Measurements from ENCODE around the gene GSG1L.

The GSG1L gene

GRCh38 chr16:28081391-28081968 is 18.0 kb upstream of the GSG1L start:
- H3K27me3 ChIP-seq (ENCODE audit: insufficient read depth, poor library complexity, severe bottlenecking), result no peaks in the 10 kb centered on the region
- no peak overlapping the region for H3K4me3 ChIP-seq (replicated peaks; ENCODE audit: insufficient read depth, low read length)
- TF ChIP-seq REST (IDR thresholded peaks at IDR 0.05; ENCODE audit: insufficient replicate concordance, low read depth) (no peak), CTCF (IDR thresholded peaks at IDR 0.05; ENCODE audit: insufficient read depth, low read length) (no peak), POLR2AphosphoS5 (IDR thresholded peaks at IDR 0.05; ENCODE audit: low read depth) (no peak), GABPA (IDR thresholded peaks at IDR 0.05; ENCODE audit: low read depth) (no peak), SPI1 (IDR thresholded peaks at IDR 0.05; ENCODE audit: borderline replicate concordance, low read depth) (no peak)
- H3K27ac ChIP-seq (replicated peaks), result no peak overlapping the region
- no peak for DNase-seq (ENCODE audit: low read depth in 1 of 2, low spot score in 1 of 2)

- DNase-seq (ENCODE audit: low read depth in 1 of 2, low spot score in 1 of 2), result no peak
Observed at GRCh38 chr16:28078261-28078660, 14.7 kb upstream of the GSG1L start.

More at GRCh38 chr16:28078261-28078660, 14.7 kb upstream of the GSG1L start:
- TF ChIP-seq SPI1 (IDR thresholded peaks at IDR 0.05; ENCODE audit: borderline replicate concordance, low read depth), result no peak
- no peak for TF ChIP-seq CTCF (IDR thresholded peaks at IDR 0.05; ENCODE audit: insufficient read depth, low read length)
- TF ChIP-seq REST (IDR thresholded peaks at IDR 0.05; ENCODE audit: insufficient replicate concordance, low read depth), result no peak
- no peak for TF ChIP-seq POLR2AphosphoS5 (IDR thresholded peaks at IDR 0.05; ENCODE audit: low read depth)
- TF ChIP-seq GABPA (IDR thresholded peaks at IDR 0.05; ENCODE audit: low read depth), result no peak
- Histone ChIP-seq H3K4me3 (replicated peaks; ENCODE audit: insufficient read depth, low read length) (no peak overlapping the region), H3K27me3 (ENCODE audit: insufficient read depth, poor library complexity, severe bottlenecking) (no peaks in the 10 kb centered on the region), H3K27ac (replicated peaks) (no peak overlapping the region)

All from HL-60 (cell line).